ENCODE results near the gene TMEM132C. TPM values are rescaled to one million over a fixed set of nuclear protein-coding genes. Genes with fewer than 3 reads are reported as not detected.

Gene TMEM132C
- total RNA-seq, 2 donors from 2014 or later, result 0.56 TPM; not detected in 1

DNA sequence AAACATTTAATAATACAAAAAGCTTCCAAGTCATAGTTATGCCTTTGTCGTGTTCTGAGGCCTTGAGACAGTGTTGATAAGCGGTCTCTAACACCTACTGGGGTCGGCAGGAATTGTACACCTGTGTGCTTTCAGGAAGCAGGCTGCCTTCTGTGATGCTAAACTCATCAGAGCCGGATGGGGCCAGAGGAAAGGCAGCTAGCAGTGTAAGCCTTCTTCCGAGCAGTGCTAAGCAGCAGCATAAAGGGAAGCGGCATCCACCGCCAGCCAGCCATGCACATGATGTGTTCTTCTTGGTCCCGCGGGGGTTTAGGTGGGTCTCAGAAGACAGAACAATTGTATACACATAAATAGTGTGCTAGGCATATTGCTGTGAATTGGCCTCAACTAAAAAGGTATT lies 397.5 kb downstream of the TMEM132C start:
- Histone ChIP-seq H3K36me3 (no peaks in the 10 kb centered on the region), H3K4me3 (no peak overlapping the region), H3K4me1 (ENCODE audit: control insufficient read depth in 1 of 2, low read depth in 2 of 2) (no peaks in the 10 kb centered on the region), H3K9me3 (no peaks in the 10 kb centered on the region), H3K27ac (no peak overlapping the region), H3K27me3 (replicated peaks; ENCODE audit: insufficient read depth) (no peaks in the 10 kb centered on the region)
- TF ChIP-seq, protein P1, sequence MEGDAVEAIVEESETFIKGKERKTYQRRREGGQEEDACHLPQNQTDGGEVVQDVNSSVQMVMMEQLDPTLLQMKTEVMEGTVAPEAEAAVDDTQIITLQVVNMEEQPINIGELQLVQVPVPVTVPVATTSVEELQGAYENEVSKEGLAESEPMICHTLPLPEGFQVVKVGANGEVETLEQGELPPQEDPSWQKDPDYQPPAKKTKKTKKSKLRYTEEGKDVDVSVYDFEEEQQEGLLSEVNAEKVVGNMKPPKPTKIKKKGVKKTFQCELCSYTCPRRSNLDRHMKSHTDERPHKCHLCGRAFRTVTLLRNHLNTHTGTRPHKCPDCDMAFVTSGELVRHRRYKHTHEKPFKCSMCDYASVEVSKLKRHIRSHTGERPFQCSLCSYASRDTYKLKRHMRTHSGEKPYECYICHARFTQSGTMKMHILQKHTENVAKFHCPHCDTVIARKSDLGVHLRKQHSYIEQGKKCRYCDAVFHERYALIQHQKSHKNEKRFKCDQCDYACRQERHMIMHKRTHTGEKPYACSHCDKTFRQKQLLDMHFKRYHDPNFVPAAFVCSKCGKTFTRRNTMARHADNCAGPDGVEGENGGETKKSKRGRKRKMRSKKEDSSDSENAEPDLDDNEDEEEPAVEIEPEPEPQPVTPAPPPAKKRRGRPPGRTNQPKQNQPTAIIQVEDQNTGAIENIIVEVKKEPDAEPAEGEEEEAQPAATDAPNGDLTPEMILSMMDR (IDR thresholded peaks at IDR 0.05), result no peak
- no peak for ATAC-seq (ENCODE audit: insufficient number of reproducible peaks, low FRiP score, low read depth)
- DNase-seq (ENCODE audit: low spot score), result no peak

GRCh38 chr12:128667193-128667592 lies 400.2 kb downstream of the TMEM132C start:
- TF ChIP-seq, protein P1 (IDR thresholded peaks at IDR 0.05), result no peak
- no peaks in the 10 kb centered on the region for H3K36me3 ChIP-seq
- DNase-seq (ENCODE audit: low spot score) (no peak), ATAC-seq (ENCODE audit: insufficient number of reproducible peaks, low FRiP score, low read depth) (no peak)
- H3K27me3 ChIP-seq (replicated peaks; ENCODE audit: insufficient read depth), result no peaks in the 10 kb centered on the region
- no peak overlapping the region for H3K4me3 ChIP-seq
- H3K9me3 ChIP-seq, result no peaks in the 10 kb centered on the region
- H3K27ac ChIP-seq, result no peak overlapping the region
- no peaks in the 10 kb centered on the region for H3K4me1 ChIP-seq (ENCODE audit: control insufficient read depth in 1 of 2, low read depth in 2 of 2)

DNA sequence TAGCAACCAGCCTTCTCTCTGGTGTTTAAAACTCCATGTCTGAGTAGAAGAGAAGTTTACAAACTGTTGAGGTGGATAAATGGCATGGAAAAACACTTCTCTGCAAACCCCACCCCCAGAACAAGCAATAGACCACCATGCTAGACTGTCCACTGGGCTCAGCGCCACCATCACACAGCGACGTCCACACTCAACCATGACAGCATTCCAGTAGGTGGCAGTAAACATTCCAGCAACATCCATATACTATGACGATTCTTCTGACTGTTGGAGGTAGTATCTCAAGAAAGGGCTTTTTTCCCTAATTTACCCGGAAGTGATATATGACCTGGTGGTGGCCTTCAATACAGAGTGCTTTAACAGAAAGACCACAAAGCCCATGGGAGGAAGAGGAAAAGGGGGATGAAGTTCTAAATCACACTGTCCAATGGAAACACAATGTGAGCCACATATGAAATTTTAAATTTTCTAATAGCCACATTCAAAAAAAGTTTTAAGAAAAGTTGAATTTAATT lies 404.6 kb downstream of the TMEM132C start:
- Histone ChIP-seq H3K36me3 (no peaks in the 10 kb centered on the region), H3K4me1 (ENCODE audit: control insufficient read depth in 1 of 2, low read depth in 2 of 2) (no peaks in the 10 kb centered on the region), H3K9me3 (no peaks in the 10 kb centered on the region), H3K27ac (no peak overlapping the region), H3K27me3 (replicated peaks; ENCODE audit: insufficient read depth) (no peaks in the 10 kb centered on the region), H3K4me3 (no peak overlapping the region)
- TF ChIP-seq, protein P1 (IDR thresholded peaks at IDR 0.05), result no peak
- ATAC-seq (ENCODE audit: insufficient number of reproducible peaks, low FRiP score, low read depth) (no peak), DNase-seq (ENCODE audit: low spot score) (no peak)

- no peak overlapping the region for H3K4me3 ChIP-seq
- TF ChIP-seq, protein P1 (IDR thresholded peaks at IDR 0.05), result no peak
- no peaks in the 10 kb centered on the region for H3K9me3 ChIP-seq
- no peaks in the 10 kb centered on the region for H3K36me3 ChIP-seq
- no peak for DNase-seq (ENCODE audit: low spot score)
- no peak for ATAC-seq (ENCODE audit: insufficient number of reproducible peaks, low FRiP score, low read depth)
- H3K27me3 ChIP-seq (replicated peaks; ENCODE audit: insufficient read depth), result no peaks in the 10 kb centered on the region
- H3K4me1 ChIP-seq (ENCODE audit: control insufficient read depth in 1 of 2, low read depth in 2 of 2), result no peaks in the 10 kb centered on the region
- H3K27ac ChIP-seq, result no peak overlapping the region
Observed at GRCh38 chr12:128672428-128672827, 405.5 kb downstream of the TMEM132C start.

DNA sequence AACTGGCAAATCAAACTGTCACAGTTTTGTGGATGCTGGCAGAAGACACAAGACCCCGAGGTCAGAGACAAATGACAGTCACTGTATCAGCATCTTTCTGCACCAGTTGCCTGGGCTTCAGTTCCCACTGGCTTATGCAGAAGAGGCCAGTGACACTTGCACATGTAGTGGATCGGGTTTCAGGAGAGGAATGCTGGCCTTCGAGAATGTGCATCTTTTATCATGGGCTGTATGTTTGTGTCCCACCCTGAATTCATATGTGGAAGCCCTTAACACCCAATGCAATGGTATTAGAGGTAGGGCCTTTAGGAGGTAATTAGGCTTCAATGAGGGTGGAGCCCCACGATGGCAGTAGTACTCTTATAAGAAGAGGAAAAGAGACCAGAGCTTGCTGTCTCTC lies 405.9 kb downstream of the TMEM132C start:
- Histone ChIP-seq H3K4me3 (no peak overlapping the region), H3K4me1 (ENCODE audit: control insufficient read depth in 1 of 2, low read depth in 2 of 2) (no peaks in the 10 kb centered on the region), H3K9me3 (no peaks in the 10 kb centered on the region), H3K36me3 (no peaks in the 10 kb centered on the region), H3K27ac (no peak overlapping the region), H3K27me3 (replicated peaks; ENCODE audit: insufficient read depth) (no peaks in the 10 kb centered on the region)
- TF ChIP-seq, protein P1 (IDR thresholded peaks at IDR 0.05), result no peak
- ATAC-seq (ENCODE audit: insufficient number of reproducible peaks, low FRiP score, low read depth) (no peak), DNase-seq (ENCODE audit: low spot score) (no peak)
